NCI-H510A treated with DMSO at 0.1 percent for 48 hours (cell line): ENCODE results near the gene ALKAL2.
"Not testable (repeated sequence)": the region's sequence is repeated elsewhere in the genome, so short reads cannot be mapped to it uniquely, and the experiment has no call there.

Experiments
- DNase-seq: peaks from one replicate; lab custom pipeline; 2025; lab: John Stamatoyannopoulos, UW

ALKAL2 gene, protein sequence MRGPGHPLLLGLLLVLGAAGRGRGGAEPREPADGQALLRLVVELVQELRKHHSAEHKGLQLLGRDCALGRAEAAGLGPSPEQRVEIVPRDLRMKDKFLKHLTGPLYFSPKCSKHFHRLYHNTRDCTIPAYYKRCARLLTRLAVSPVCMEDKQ

DNA sequence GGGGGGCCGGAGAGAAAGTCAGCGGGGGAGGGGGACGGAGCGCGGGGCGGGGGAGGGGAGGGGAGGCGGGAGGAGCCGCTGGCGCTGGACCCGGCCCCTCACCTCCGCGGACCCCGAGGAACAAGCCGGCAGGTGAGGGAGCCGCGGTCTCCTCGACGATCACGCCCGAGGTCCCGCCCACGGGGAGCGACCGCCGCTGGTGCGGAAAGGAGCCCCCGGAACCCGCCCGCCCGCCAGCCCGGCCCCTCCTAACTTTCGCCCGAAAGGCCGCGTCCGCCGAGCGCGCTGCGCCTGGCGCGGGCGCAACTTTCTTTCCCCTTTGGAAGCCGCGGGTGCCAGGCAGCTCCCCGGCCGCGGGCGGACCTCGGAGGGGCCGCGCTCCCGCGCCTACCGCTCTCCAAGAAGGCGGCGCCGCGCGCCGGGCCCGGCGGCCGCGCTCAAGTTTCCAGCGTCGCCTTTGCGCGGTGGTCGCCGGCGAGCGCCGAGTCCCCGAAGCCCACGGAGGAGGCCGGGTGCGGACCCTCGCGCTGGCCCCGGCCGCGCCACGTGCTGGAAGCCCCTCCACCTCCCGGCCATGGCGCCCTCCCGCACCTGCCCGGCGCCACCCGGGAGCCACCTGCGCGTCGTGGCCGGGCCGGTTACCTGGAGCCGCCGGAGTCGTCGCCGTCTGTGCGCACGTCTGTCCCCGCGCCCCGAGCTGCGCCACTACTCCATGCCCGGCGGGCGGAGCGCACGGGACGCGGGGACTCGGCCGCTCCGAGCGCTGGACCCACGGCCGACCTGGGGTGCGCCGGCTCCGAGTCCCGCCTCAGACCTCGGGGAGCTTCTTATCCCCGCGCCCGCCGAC is at the start of gene ALKAL2:
Gene ALKAL2 (minus strand): TSS at position 181 of the 847 bp plus-strand sequence. CDS start 256 bp downstream, outside the sequence.
- DNase-seq = no peak

DNA sequence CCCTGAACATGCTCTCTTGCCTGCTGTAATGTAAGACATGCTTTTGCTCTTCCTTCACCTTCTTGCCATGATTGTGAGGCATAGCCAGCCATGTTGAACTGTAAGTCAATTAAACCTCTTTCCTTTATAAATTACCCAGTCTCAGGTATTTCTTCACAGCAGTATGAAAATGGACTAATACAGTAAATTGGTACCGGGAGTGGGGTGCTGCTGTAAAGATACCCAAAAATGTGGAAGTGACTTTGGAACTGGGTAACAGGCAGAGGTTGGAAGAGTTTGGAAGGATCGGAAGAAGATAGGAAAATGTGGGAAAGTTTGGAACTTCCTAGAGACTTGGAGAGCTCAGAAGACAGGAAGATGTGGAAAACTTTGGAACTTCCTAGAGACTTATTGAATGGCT is 49.1 kb upstream of the ALKAL2 start:
- not testable (repeated sequence) for DNase-seq

DNA sequence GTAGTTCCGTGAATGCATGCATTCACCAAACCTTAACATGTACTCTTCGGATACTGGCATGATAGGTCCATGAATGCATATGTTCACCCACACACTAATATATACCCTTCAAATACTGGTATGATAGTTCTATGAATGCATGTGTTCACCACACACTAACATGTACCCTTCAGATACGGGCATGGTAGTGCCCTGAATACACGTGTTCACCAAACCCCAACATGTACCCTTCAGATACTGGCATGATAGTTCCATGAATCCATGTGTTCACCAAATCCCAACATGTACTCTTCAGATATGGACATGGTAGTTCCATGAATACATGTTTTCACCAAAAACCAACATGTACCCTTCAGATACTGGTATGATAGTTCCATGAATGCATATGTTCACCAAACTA is 48.5 kb upstream of the ALKAL2 start:
- DNase-seq = no peak

DNA sequence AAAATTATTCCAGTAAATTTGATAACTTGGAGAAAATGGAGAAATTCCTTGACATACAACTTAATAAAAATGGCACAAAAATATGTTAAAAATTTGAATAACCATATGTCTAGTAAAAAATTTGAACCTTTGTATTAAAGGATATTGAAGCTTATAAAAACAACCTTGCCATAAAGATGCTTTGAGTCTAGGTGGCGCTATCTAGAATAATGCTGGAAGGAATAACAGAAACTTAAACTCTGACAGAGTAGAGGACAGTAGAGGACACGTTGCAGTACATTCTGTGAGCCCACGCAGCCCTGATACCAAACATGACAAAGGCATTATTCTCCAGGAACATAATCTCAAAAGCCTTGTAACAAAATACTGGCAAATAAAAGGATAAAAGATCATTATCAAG is 44.7 kb upstream of the ALKAL2 start:
- DNase-seq = no peak

DNA sequence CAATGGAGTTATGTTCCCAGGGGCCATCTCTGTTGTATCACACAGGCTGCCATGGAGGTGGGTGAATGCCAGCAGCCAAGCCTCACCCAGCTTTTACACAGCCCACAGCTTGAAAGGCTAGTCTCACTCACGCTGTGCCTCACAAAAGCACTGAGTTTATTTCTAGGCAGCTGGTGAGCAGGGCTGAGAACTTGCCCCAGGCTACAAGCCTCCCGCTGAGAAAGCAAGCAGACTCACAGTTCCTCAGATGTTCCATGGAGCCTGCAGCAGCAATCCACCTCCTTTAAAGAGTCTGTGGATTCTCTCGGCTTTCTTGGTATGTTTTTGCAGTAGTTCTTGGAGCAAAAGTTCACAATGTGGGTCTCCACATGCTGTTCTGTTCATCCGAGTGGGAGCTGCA is 40.9 kb upstream of the ALKAL2 start:
- no peak for DNase-seq

DNA sequence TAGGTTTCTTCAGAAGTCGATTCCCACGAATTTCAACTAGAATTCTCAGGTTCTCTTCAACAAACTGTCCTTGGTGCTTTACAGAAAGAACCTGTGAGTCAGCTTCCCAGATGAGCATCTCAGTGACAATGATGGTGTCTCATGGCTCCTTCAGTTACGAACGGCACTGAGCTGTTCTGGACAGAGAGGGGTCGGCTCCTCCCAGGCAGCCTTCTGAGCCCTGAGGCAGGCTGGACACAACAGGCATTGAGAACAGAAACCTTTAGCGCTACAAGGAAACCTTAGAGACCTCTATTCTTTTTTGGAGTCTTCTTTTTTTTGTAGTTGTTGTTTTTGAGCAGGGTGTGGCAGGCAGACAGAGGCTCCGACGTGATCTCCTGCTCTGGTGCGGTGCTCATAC is 35.1 kb upstream of the ALKAL2 start:
- no peak for DNase-seq

DNA sequence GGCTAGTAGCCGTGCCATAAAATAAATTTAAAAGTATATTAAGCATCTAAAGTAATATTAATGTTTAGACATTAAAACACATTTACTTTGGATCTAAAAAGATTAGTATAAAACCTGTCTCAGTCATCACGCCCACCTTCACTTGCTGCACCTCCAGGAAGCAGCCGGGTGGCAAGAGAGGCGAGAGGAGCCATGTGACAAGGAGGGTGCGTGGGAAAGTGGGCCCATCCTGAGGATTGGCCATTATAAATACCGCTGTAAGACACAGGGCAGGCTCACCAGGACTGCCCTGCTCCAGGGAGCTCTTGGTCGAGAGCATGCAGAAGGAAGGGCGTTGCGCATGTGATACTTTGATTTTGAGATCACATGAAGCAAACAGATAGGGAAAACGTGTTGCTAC is 34.4 kb upstream of the ALKAL2 start:
- DNase-seq = no peak

DNA sequence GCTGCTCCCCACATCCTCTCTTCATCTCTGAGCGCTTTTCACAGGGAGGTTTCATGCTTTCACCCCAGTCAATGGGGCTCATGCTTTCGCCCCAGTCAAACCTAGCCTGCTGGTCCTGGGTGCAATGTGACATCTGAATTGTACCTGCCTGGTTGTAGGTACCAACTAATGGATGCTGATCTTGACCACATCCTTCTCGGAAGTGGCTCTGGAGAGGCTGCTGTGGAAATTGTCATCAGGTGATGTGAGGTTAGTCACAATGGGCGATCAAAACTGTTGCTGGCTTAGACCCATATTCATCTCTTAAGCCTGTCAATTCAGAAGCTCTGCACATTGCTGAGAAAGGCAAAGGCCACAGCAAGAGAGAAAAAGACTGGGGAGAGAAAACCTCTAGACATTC is 32.7 kb upstream of the ALKAL2 start:
- DNase-seq = no peak

DNA sequence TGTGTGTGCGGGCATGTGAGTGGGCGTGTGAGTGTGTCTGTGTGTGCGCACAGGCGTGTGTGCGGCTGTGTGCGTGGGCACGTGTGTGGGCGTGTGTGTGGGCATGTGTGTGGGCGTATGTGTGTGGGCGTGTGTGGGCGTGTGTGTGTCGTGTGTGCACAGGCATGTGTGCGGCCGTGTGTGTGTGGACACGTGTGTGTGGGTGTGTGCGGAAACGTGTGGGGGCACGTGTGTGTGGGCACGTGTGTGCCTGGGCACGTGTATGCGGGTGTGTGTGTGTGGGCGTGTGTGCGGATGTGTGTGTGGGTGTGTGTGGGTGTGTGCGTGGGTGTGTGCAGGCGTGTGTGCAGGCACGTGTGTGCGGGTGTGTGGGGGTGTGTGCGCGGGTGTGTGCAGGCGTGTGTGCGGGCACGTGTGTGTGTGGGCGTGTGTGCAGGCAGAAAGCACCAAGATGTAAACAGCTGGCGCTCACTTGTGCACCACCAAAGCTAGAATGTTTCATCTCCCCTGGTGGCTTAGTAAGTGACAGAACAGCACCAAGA is 31.2 kb upstream of the ALKAL2 start:
- no peak for DNase-seq

DNA sequence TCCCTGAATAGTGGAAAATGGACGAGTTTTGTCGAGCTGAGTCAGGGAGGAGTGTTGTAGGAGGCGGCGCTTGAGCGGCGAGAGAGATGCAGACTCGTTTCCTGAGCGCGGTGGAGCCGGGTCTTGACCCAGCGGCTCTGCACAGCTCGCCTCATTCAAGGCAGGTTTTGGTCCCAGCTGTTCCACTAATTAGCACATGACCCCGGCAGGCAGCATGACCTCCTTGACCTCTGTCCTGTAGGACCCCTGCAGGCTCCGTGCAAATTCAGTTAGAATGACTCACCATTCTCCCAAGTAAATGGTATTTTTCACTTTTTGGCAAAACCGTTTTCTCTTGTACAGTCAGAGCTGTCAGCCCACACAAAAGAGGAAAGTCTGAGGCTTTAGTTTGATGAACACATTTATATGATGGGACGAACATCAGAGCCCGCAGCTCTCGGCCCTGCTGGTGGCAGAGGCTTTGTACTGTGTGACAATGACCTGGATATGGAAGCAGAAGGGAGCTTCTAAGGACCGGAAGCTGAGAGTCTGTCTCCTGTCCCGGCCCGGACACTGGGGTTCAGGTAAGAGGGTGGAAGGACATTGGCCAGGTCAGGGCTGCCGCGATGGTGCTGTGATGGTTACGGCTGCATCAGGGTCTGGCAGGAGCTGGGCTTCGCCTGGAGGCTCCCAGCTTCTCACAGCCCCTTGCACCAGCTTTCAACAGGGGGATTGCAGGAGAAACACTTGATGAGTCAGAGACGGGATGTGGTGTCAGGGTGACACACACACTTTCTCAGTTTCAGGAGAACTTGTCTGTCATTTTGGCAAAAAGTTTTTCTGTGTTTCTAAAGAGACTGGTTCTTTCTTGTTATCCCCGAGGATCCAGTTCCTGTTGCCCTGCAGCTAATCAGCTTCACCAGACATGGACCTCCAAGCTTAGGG is 29.9 kb upstream of the ALKAL2 start:
- no peak for DNase-seq

DNA sequence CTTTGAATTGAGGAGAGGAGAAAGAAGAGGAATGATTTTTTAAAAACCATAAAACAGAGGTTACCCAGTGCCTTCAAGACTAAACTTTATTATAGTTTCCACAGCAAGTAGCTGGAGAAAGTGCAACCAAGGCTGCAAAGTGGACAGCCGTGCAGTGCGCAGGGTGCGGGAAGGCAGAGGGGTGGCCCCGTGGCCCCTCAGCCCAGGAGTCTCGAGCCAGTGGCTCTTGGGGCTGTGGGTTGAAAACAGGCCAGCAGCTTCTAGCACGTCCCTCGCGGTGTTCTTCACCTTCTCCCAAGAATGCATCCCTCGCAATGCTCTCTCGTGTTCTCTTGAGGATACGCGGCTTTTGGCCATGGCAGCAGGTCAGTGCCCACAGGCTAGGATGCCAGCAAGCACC is 28.5 kb upstream of the ALKAL2 start:
- DNase-seq = no peak

DNA sequence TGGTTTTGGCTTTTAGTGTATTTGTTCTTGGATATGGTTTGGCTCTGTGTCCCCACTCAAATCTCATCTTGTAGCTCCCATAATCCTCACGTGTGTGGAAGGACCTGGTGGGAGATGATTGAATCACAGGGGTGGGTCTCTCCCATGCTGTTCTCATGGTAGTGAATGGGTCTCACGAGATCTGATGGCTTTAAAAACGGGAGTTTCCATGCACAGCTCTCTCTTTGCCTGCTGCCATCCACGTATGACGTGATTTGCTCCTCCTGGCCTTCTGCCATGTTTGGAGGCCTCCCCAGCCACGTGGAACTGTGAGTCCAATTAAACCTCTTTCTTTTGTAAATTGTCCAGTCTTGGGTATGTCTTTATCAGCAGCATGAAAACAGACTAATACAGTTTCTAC is 28.0 kb upstream of the ALKAL2 start:
- DNase-seq = not testable (repeated sequence)

DNA sequence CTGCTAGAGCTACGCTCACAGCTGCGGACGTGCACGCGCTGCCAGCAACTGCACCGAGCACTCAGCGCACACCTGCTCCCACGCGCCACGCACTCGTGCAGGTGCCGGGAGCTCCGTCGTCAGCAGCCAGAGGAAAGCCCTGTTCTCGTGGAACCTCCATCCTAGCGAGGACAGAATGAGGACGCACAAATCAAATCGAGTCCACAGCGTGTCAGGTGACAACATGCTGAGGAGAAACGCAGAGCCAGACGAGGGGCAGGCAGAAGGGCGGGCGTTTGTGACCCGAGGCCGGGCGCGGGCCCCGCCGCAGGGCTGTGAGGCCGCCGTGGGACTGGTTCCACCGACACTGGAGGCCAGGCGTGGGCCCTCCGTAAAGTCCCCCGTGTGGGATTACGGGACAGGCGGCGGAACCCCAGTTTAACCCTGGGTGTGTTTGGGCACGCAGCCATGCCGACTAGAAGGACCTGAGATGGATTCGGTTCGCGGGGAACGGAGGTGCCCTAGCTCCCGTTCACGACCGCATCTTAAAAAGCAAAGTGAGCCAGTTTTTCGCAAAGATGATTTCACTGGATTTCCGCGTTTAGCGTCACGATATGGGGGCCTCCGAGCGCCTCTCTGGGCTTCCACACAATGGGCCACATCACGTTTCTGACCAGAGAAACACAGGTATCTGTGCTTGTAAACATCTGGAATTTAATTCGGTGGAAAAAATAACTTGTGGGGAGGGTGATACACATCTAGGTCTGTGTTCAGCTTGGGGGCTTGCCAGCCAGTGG is 26.9 kb upstream of the ALKAL2 start:
- DNase-seq = no peak

DNA sequence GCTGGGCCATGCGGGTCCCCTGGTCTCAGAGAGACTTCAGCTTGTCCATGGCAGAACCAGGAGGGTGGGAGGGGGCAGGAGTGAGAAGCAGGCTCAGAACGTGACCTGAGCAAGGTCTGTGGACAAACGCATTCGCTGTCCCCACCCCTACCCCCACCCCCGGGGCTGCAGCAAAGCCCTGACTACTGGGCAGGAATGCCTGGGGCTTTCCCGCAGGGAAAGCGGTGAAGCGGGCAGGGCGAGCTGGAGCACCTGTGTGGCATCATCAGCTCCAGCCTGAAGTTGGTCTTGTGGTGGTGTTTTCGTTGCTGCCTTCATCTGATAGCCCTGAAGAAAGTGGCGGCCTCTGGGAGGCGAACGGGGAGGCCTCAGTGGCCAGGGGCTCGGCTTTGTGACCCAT is 26.1 kb upstream of the ALKAL2 start:
- no peak for DNase-seq

DNA sequence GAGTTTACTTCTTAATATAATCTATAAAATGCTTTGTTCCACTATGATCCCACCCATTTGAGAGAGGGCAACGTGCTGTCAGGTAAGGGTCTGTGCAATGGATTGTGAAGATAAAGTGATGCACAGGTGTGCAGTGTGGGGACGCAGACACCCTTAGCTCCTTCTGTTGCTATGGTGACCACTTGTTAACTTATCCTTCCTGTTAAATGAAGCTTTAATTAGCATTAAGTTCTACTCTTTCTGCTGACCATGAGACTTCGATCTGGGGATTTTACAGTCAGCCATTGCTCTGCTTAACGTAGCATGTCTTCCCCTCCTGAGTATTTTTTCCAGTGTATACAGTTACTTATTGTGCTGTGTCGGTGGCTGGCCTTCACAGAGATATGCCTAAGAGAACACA is 23.1 kb upstream of the ALKAL2 start:
- no peak for DNase-seq

DNA sequence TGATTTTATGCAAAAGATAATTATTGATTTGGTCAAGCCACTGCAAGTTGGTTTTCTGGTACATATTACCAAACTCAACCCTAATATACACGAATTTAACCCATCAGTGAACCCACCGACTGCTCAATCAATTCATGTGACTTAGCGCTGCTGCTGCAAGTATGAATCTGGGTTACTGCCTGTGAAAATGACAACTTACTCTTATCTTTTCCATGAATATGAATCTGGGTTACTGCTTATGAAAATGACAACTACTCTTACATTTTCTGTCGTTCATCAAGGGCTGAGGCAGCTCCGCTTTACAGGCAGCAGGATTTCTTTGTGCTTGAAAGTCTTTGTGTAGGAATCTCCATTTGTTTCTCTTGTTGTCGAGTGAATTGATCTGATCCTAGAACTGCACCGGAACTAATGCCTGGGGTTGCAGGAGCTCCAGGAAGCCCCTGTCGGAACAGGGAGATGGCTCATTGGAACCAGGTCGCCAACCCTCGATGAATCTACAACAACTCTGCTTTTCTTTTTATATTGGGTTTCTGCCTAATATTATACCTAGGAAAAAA is 22.1 kb upstream of the ALKAL2 start:
- no peak for DNase-seq

DNA sequence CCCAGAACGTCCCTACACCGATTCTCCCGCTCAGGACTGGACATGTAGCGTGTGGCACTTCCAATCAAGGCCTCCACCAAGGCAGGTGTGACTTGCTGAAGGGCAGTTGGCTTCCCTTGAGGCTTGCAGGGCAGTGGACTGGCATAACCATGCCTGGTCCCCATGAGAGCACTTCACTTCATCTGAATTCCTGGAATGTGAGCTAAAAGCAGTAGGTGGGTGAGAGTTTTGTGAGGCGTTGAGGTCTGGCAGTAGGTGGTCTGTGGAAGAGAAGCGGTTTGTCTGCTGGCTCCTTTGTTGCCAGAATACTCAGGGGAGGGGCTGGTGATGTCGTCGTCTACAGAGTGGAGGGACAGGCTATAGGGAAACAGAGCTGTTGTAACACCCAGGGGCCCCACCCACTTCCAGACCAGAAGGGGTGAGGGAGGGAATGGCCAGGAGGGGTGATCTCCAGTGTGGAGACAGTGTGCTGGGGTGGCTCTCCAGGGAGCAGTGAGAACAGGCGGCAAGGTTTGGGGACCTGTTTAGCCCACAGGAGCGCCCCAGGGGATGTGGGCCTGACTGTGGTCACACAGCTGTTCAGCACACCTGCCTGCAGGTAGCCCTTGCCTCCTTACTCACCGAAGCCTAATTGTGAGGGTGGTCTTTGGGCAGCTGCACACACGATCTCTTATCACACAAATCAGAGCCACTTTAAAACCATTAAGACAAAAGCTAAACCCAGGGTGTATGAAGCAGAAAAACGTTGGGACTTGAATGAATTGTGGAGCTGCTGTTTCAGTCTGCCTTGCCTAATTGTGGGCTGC is 21.5 kb upstream of the ALKAL2 start:
- DNase-seq = peak; percentile 6

DNA sequence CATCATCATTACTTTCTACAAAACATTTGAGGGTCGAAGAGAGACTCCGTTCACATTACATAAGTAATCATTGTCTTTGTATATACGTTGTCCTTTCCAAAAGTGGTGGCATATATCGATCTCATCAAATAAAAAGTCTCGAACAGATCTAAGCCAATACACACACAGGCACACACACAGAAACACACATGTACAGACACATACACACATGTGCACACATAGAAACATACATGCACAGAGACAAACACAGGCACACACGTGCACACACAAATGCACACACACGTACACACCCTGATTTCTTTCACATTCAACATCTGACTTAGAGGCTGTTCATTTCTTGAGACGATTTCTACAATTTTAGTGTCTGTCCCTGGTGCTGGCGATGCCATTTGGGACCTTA is 17.5 kb upstream of the ALKAL2 start:
- no peak for DNase-seq

DNA sequence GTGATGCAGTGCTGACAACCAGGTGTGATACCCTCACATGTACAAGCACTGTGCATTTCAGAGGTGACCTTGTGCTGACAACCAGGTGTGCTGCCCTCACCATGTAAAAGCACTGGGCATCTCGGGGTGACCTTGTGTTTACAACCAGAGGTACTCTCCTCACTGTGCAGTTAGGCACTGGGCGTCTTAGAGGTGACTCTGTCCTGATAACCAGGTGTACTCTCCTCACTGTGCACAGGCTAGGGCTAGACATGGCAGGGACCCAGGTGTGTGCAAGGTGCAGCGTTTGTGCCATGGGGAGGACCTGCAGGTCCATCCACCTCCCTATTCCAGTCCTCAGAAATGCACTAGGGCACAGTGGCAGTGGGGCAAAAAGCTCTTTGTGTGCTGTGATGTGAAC is 8.5 kb upstream of the ALKAL2 start:
- DNase-seq = no peak

DNA sequence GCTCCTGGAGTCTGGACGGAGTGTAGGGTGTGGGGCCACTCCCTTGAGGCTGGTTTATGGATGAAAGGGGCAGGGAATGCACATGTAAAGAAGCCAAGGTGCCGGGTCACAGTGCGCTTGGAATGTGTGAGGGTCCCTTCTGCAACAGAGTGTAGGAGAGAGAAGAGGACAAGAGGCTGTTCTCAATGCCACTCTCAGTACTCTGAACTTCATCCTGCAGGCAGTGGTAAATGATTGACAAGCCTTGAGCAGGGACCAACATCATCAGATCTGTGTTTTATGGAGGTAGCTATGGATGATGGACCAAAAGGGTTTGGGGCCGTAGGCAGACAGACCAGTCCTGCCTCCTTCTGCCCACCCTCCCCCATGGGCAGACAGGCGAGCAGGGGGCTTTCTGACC is 7.2 kb upstream of the ALKAL2 start:
- no peak for DNase-seq
